GM21515 (cell line): ENCODE results near the gene OPCML.

Experiments used
- ATAC-seq: cut with Tn5 transposase; IDR thresholded peaks from one replicate; pipeline ENCODE4 v1.9.1; 2021; ENCODE audit not compliant: unreplicated experiment

Gene OPCML

DNA sequence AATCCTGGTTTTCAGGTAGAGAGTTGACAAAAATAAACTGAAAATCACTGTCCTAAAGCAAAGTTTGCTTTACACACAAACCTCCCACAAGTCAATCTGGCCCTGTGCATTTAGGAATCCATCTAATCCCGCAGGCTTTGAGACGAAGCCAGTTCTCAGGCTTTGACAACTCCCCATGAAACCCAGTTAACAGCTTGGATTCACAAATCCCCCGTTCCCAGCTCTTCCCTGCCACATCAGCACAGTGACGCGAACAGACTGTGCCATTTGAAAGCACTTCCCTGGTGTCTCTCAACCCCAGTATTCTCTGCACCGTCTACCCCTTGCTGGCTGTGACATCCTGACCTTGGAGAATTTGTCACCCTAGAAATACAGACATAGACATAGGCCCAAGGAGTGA is 117.8 kb downstream of the OPCML start:
- ATAC-seq, result no peak

DNA sequence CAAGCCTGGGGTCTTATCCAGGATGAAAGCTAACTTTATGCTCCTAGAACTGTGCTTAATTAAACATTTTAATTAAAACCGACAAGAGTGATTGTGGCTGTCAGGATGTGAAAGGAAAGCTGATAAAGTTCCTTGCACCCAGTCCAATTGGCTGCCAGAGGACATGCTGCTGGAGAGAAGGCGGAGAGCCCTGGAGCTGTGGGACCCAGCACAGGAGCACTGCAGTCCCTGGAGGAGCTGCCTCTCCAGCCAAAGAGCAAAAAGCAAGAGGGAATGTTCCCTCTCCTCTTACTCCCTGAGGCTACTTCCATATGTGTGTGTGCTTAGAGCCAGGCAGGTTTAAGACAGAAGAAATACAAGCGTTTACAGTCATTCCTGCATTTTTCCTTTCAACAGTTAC is 118.6 kb downstream of the OPCML start:
- no peak for ATAC-seq

DNA sequence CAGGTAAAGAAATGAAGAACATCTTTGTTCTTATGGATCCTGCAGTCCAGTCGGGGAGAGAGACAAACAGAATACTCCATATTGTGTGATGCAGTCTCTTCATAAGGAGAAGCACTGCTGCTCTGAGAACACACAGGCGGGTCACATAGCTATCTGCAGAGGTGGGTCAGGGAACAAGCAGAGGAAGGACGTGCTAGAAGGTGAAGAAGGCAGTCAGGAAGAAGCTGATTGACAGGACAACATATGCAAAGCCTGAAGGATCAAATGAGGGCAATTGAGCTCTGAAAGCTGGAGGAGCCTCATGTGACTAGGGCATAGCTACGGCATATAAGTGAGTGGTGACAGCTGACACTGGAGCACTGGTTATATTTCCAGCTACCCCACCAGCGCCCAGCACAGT is 122.5 kb downstream of the OPCML start:
- no peak for ATAC-seq

DNA sequence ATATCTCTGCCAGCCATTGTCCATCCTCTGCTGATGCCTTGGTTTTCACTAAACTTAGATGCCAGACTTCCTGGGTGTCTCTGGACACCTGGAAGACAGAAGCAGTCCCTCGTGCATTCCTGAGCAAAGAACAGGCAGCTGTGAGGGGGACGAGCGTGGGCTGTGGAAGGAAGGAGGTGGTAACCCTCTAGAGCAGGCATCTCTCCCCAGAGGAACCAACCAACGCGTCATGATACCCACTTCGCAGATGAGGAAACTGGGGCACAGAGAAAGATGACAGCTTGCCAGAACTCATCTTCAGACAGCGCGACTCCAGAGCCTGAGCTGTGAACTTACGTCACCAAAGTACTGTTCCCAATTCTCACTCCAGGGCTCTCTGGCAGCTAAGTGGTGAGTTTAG is 123.4 kb downstream of the OPCML start:
- no peak for ATAC-seq

DNA sequence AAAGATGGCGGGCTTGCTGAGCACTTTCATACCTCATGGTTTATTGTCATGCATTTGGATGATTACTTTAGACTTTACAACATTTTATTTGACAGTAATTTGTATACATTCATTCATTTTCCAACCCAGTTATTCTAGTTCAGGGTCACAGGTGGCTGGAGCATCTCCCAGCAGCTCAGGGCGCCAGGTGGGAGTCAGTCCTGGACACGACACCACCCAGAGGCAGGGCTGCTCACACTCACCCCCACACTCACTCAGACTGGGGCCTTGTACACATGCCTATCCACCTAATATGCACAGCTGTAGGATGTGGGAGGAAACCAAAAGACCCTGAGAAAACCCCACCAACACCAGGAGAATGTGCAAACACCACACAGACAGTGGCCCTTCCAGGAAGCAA is 123.9 kb downstream of the OPCML start:
- ATAC-seq, result no peak

DNA sequence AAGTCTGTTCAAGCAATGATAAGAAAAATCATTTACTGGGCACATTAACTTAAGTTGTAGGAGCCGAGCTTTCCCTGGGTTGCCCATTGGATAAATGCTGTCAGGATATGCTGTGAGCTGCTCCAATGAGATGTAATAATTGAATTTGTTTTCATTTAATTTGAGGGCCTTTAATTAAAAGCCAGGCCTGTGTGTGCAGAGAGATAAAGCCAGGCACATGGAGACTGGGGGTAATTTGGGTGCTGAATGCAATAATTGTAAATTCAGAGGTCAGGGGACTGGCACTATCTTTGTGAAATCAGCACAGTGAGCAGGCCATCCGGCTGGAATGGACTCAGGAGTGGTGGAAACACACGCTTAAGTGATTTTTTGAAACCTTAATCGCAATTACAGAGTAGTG is 125.8 kb downstream of the OPCML start:
- ATAC-seq, result no peak

DNA sequence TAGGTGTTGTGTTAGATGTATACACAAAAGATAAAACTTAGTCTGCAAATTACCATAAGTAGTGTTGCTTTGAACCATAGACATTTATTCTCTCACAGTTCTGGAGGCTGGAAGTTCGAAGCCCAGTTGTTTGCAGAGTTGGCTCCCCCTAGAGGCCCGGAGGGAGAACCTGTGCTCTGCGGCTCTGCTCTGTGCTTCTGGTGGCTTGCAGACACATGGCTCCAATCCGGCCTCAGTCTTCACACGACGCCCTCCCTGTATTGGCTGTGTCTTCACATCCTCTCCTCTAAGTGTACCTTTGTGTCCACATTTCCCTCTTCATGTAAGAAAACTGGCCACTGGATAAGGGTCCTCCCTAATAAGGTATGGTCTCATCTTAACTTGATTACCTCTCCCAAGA is 128.4 kb downstream of the OPCML start:
- ATAC-seq, result no peak

DNA sequence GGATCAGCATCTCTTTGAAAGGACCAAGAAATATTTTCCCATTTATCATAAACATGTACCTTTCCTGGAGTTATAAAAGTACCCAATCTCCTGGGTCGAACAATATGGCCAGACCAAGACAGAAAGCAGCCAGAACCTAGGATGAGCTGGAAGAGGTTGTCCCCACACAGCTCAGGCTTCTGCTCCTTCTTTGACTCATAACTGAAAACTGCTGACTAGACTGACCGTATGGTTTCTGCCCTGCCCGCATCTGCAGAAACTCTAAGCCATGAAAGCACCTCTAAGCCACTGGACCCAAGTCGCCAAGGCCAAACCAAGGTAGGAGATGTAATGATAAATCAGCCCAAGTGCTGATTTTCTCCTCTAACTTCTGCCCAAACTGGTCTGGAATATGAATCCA is 129.8 kb downstream of the OPCML start:
- ATAC-seq, result no peak

DNA sequence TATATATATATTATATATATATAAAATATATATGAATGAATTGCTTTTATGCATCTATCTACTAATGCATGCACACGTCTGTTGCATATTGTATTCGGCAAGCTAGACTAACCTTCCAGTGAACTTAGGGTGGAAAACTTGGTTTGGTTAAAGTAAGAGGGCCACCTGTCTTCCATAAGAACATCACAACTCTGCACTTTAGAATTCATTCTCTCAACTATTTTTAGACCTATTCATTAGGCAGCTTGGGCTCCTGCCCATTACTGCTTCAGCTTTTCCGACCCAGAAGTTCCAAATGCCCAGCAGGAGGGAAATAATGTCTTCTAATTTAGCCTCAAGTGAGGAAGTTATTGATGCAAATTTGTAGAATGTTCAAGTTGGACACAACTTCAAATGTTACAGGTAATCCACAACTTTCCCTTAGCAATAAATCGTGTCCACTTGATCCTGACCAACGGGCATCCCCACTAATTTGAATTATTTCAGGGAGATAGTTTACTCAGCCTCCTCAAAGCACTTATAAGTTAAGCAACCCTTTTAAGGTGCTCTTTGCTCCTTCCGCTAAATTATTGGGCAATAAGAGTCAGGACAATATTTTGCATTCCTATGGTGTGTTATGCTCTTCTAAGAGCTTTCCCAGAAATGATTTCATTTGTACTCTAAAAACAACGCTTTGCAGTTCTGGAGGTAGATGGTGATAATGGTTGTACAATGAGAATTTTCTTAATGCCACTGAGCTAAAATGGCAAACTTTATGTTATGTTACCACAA is 132.3 kb downstream of the OPCML start:
- no peak for ATAC-seq

DNA sequence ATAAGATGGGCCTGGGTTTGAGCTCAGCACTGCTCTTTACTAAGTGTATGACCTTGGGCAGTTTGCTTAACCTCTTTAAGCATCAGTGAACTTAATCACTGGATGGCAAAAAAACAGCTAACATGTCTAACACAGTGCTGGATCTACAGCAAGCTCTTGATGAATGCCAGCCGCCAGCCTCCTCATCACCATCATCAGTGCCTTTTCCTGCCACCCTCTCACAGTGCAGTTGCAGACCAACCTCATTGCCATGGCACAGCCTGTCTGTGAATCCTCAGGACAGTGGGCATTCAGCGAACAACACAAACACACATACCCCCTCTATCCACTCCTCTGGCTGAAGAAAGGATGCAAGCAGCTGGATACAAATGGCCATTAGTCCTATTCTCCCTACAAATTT is 133.0 kb downstream of the OPCML start:
- ATAC-seq, result no peak

DNA sequence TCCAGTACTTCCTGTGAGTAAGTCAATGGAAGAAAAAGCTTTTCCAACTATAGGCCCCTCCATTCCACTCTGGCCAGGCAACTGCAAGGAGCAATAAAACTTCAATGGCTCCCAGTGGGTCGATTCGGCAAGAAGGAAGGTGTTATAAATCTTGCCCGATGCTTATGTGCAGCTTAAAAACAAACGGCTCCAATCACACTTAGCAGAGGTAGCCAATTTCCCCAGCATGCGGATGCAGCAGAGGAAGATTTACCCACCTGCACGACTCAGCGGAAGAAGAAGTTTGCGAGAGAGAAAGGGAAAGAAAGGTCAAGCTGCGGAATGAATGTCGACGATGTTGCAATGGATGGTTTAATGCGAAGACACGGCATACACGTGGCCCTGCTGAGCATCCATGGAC is 141.5 kb downstream of the OPCML start:
- no peak for ATAC-seq

DNA sequence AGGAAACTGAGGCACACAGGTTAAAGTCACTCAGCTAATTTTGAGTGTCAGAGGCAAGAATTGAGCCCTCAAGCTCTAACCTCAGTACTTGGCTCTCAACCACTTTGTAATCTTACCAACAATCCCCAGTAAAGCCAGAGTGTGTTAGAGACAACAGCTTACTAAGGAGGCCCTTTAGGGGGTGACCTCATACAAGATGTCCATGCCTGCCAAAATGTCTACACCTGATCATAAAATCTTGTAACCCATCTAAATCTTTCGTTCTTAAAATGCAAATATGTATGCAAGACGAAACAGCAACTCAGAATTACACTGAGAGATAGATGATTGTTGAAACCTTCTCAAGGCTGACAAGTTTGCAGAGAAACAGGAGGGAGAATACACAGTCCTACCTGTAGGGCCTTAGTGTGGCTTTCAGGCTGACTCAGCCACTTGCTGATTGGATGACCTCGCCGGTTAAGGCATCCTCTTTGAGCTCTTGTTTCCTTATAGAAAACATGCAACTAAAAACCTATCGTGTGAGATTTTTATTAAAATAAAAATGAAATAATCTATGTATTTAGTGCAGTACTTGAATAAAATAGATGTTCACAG is 143.2 kb downstream of the OPCML start:
- ATAC-seq, result no peak

DNA sequence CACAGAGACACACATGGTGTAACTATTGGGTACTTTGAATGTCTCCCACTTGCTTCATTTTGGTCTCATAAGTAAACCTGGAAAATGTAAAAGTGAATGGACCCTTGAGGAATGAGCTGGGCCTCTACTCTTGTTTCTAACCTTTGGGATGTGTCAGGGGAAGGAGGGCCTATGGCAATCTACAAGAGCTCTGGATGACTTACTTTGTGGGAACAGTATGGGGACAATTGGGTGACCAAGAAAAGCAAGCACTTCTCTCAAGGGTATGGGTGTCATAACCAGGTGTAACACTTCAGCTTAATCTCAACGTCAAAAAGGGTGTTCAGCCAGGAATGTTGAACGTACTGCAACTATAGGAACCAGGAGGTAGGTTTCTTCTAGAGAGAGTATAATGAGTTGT is 144.0 kb downstream of the OPCML start:
- no peak for ATAC-seq

DNA sequence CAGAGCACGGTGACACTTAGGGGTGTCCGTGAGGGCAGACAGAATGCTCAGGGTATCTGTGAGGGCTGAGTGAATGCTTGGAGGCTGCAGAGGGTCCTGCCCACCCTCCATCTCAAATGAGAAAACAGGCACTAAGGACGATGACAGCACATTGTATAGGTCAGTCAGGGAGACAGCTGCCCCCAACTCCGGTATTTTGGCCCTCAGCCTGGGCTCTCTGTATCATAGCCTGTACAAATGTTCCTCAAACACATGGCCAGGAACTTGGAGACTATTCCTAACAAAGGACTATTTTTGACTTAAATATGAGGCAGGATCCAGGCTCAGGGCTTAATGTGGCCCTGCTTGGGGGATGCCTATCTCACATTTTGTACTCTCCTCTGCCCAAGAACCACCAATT is 145.4 kb downstream of the OPCML start:
- ATAC-seq, result no peak

DNA sequence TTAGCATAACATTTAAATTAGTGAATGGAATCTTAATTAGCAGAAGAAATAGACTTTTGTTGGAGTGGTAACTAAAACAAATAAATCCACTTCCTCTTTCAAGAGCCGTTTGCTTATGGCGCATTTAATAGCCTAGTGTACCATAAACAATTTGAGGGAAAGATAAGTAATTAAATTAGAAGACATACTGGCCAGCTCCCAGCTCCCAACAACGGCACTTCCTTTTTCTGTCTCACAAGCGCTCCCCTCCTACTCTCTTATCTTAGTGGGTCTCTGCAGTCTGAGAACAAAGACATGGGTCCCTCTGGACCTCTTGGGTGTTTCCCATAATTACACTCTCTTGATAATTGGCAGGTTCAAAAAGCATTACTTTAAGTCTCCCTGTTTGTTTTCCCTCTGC is 146.0 kb downstream of the OPCML start:
- no peak for ATAC-seq

DNA sequence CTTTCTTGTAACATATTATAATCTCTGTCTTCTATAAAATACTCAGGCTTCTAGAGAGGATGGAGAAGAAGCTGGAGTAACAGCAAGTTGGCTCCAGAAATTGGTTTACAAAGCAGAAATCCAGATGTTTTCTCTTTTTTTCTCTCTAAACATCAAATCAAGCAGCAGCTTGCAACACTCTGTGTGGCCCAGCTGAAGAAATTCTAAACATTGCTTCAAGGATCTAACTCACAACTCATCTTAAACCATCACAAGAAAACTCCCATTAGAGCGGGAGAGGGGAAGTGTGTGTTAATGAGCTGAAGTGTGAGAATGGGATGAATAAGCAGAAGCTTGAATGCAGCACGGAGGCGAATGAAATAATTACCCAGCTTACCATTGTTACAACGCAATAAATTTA is 146.5 kb downstream of the OPCML start:
- ATAC-seq, result no peak

DNA sequence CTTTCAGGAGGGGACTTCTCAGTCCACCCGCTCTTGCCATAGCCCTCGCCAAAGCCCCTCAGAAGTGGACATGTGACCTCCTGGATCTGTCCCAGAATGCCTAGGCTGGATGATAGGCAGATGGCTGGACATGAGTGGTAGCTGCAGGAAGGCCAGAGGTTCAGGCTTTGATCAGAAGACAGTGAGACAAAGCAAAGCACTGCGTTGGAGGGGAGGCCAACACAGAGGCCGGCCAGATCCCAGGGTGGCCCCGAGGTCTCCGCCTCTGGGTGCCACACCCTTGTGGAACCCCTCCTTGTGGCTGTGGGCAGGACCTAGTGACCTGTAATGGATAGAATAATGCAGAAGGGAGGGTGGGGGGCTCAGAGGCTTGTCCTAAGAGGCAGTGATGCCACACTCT is 147.6 kb downstream of the OPCML start:
- no peak for ATAC-seq

DNA sequence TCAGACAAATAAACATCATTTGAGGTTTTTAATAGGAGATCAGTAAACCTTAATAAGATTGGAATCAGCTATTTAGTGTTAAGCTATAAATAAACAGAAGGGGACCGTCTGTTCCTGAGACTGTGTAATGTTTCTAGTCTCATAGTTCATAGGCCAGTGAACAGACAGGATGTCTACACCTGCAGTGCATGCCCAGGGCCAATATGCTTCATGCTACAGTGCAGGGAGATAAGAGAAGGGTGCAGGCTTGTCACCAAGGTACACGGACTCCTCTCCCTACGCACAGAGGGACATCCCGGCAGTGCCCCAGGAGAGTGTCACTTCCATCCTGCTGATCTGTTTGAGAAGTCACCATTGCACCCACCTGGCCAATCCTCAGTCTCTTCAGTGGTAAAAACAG is 148.6 kb downstream of the OPCML start:
- ATAC-seq, result no peak

DNA sequence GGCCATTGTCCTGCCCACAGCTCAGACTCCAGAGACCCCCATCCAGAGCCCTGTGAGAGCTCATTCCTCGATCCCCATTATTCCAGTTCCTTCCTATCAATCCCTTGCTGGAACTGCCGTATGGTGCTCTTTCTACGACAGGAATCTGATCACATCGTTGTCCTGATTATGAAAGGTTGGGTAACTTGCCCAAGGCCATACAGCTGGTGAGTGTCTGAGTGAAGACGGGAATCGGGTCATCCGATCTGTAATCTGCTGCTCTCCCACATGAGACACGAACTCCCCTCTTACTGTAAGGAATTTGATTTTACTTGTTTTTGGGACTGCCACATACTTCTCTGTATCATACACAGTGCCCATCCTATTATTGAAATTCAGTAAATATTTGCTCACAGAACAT is 149.1 kb downstream of the OPCML start:
- ATAC-seq, result no peak

DNA sequence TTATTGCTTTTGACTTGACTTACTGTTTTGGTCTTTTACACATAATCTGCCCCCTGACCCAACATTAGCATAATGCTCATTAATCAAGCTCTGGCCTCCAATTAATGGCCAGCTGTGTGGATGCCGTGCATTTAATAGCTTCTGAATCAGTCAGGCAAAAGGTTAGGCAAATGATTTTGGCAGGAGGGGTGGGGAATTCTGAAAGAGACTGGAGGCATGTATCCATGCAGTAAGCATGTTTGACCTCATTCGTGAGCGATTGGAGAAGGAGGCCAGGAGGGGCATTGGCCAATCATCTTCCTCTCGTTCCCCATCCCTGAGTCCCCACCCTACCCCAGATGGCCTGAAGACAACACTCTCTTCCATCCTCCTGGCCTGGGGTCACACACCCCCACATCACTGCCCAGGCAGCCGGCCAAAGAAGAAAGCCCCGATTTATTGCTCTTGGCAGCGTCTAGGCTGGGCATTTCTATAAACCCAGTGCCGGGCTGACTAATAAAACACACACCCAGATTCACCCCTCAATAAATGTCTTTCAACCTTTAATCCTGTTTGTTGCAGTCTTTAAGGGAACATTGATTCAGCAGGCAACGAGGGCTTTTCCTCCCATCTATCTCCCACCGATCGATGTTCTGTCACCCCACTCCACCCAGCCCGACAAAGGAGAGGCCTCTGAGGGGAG is 150.0 kb downstream of the OPCML start:
- ATAC-seq, result no peak

DNA sequence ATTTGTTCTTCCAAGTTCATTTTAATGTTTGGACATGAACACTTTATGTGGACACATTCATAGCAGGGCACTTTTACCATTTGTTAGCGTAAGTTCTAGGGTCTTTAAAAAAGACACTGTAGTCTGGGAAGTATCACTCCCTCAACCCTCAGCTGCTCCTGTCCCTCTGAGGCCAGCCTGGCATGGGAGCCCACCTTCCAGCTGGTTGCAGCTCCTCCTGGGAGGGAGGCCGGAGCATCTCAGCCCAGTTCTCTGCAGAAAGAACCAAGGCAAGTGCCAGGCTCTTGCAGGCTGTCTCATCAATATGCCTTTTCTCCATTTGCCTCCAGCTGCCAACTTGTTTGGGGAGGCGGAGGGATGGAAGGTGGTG is 150.6 kb downstream of the OPCML start:
- ATAC-seq, result no peak

DNA sequence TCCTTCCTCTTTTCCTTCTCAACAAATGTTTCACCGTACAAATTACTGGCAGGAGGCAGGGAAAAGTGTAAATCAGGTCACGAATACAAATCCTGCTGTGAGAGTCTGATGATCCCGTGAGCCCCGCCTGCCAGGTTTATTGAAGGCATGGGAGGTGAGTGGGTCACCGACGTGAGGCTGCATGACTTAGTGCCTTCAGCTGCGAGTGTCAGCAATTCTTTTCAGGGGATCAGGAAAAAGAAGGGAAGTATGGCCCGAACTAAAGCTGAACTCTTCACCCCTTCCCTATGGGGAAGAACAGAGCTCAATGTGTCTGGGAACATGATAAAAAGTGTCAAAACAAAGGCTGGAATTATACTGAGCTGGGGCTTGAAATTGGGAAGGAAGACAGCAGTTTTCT is 166.2 kb downstream of the OPCML start:
- no peak for ATAC-seq

DNA sequence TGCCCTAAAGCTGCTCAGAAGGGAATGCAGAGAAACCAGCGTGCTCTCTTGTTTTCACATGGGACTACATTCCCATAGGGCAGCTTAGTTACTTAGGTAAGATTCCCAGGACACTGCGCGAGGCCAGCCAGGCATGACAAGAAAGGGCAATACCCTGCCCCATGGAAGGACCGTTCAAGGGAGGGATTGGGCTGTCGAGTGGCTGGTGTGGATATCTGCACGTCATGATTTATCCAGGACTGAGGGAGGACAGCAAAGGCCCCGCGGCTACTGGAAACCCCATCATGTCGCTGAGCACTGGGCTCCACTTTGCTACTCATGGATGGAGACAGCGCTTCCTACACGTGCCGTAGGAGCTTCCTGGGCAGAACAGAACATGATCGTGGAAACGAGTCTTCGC is 169.4 kb downstream of the OPCML start:
- no peak for ATAC-seq
